ENCODE results near the gene FAM228B.
"Not testable (repeated sequence)": the region's sequence is repeated elsewhere in the genome, so short reads cannot be mapped to it uniquely, and the experiment has no call there.

FAM228B gene

GRCh38 chr2:24123195-24123921 is at the start of gene FAM228B, which contains the start of gene PFN4:
TSS of gene FAM228B (plus strand) at chr2:24123469. CDS start at chr2:24124362, 893 bp downstream.
TSS of gene PFN4 (minus strand) at chr2:24123334. CDS start at chr2:24122535, 799 bp downstream.
- peak; percentile 75 for DNase-seq

DNA sequence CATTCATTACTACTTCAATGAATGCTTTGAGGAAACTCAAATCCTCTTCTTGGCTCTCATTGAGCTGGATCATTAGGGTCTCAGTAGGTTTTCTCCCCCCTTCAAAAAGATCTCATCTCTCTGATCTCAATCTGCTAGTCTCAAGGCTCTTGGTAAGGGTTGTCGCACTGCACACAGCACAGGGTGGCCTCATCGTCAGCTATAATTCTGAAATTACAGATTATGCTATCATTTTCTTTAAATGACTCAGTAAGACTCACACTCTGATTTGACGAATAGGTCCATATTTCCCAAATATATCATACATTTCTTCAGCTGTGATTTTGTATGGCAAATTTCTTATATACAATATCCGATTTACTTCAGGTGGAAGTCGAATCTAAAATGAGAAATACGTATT is 49.5 kb upstream of the FAM228B start:
- DNase-seq = no peak

DNA sequence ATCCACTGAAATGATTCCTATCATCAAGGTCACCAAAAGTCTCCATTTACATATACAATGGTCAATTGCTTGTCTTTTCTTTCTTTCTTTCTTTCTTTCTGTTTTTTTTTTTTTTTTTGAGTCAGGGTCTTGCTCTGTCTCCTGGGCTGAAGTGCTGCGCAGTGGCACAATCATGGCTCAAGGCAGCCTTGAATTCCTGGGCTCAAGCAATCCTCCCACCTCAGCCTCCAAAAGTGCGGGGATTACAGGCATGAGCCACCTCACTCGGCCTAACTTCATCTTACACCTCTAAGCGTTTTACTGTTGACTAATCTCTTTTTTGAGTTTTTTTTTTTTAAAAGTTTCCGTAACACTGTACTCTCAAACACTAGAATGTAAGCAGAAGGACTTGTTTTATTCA is 48.0 kb upstream of the FAM228B start:
- DNase-seq = no peak

- DNase-seq = peak; percentile 95
Measured at GRCh38 chr2:24075915-24076848, 47.1 kb upstream of the FAM228B start, which contains the start of gene SF3B6. TSS of gene SF3B6 (minus strand) at chr2:24076326. CDS start at chr2:24076229, 97 bp downstream.

- no peak for DNase-seq
Measured at GRCh38 chr2:24076849-24077534, 46.3 kb upstream of the FAM228B start.

GRCh38 chr2:24077535-24077877 is 45.8 kb upstream of the FAM228B start:
- DNase-seq = no peak

DNA sequence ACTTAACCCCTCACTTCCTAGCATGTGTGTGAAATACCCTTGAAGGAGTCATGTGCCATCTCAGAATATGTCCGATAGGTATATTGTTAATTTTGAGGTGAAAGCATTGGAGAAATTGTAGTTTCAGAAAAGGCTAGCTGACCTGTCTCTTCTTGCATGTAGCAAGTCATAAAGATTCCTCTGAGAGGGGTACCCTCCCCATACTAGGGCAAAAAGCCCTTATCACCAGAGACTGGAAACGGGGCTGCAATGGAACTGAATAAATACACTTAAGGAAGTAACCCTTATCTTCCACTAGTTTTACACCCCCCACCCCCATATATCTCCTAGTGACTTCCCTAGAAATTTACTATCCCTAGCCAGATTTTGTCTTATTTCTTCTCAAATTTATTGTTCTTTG is 45.4 kb upstream of the FAM228B start:
- DNase-seq = no peak

GRCh38 chr2:24080701-24081100 is 42.6 kb upstream of the FAM228B start:
- DNase-seq = peak; percentile 23

GRCh38 chr2:24082787-24083566 is 40.3 kb upstream of the FAM228B start:
- no peak for DNase-seq

DNA sequence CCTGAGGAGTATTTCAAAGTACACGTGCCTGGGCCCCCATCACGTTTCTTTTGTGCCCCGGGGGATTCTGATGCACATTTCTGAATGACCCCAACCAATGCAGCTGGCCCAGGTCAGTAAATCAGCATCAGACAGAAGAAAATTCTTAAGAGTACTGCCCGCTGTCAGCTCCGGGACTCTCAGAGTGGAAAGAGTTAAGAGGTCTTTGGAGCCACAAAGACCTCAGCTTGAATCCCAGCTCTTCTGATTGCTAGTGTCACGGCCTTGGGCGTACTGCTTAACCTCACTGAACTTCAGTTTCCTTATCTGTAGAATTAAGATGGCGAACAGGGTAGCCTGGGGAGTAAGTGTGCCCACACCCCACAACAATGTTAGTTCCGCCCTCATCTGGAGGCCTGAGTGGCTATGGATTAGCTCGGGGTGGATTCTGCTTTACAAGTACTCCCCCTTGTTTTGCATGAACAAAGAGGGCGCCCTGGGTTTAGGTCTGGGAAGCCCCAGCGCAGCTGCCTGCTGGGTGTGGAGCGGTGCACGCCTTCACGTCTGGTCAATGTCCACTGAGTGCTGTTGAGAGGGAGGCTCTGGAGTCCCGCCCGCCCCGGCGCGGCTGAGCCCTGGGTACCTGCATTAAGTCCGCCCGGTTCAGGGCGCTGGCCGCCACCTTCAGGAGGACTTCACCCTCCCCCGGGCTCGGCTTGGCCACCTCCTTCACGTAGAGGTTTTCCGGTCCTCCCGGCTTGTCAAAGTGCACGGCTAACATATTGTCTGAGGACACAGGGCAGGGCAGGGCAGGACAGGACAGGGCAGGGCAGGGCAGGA is 39.5 kb upstream of the FAM228B start:
- peak; percentile 59 for DNase-seq

DNA sequence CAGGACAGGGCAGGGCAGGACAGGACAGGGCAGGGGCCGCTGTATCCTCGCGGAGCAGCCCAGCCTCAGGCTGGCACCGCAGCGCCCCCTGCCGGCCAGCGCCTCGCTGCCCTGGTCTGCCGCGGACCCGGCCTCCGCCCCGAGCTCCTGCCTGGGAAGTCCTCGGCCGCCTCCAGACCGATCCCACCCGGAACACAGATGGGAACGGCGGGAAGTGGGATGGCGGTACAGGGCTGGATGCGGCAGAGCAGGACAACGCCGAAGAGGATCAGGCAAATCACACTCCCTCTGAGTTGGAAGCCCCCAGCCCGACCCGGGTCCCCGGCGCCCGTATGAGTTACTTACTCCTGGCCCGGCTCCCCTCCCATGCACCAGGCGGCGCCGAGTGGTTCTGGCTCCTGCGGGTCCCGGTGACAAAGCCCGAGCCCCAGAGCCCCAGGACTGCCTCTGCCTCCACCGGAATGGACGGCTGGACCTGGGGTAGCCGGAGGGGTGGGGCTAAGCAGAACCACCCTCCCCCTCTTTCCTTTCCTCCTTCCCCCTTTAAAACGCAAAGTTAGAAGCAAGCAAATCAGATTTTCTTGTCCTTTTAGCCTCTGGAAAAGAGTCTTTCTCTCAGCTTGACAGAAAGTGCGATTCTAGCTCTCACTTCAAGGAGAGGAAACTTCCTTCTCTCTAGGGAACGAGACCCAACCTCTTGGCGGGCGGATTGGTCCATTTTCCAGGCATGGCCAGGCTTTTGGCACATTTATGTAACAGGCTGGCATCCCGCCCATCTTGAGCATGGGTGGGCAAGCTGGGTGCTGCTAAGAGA is 38.7 kb upstream of the FAM228B start, which contains the start of gene TP53I3:
TP53I3 (minus strand) TSS at position 449 of the 814 bp plus-strand sequence. CDS start 508 bp downstream, outside the sequence.
- DNase-seq = peak; percentile 81

GRCh38 chr2:24085200-24085489 is 38.1 kb upstream of the FAM228B start:
- DNase-seq = no peak

DNA sequence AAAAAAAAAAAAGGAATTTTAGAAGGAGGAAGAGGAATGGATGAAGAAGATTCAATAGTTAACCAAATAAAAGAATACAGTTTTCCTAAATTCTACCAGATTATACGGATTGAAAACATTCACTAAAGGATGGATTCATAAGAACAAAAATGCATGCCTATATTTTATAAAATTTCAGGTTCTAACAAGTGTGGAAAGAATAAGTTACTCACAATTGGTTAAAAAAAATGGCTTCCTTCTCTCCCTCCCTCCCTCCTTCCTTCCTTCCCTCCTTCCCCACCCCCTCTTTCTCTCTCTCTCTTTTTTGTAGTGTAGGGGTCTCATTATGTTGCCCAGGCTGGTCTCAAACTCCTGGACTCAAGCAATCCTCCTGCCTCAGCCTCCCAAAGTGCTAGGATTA is 37.0 kb upstream of the FAM228B start:
- no peak for DNase-seq

DNA sequence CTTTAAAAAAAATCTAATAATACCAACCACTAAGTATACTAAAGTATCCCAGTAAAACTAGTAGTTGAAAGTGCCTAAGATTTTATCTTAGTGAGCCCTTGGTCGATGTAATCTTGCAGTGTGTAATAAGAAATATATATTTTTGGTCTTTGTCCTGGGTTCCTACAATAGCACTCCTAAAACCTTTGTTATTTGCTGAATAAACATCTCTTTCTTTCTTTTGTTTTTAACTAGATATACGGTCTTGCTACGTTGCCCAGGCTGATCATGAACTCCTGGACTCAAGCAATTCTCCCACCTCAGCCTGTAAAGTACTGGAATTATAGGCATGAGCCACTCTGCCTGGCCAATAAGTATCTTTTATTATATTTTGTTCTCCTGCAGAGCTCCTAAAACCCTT is 36.2 kb upstream of the FAM228B start:
- no peak for DNase-seq

- no peak for DNase-seq
Measured at GRCh38 chr2:24088821-24089359, 34.4 kb upstream of the FAM228B start.

DNA sequence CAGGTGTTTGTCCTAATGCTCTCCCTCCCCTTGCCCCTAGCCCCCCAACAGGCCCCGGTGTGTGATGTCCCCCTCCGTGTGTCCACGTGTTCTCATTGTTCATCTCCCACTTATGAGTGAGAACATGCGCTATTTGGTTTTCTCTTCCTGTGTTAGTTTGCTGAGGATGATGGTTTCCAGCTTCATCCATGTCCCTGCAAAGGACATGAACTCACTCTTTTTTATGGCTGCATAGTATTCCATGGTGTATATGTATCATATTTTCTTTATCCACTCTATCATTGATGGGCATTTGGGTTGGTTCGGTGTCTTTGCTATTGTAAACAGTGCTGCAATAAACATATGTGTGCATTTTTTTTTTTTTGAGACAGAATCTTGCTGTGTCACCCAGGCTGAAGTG is 30.0 kb upstream of the FAM228B start:
- DNase-seq = not testable (repeated sequence)

- DNase-seq = not testable (repeated sequence)
Measured at GRCh38 chr2:24095171-24095677, 28.0 kb upstream of the FAM228B start.

GRCh38 chr2:24100732-24101131 is 22.5 kb upstream of the FAM228B start:
- DNase-seq = not testable (repeated sequence)

- no peak for DNase-seq
Measured at GRCh38 chr2:24101992-24102391, 21.3 kb upstream of the FAM228B start.

- DNase-seq = no peak
Measured at GRCh38 chr2:24102677-24103076, 20.6 kb upstream of the FAM228B start.
